ENCODE results near the gene GDNF. TPM values are rescaled to one million over a fixed set of nuclear protein-coding genes. Genes with fewer than 3 reads are reported as not detected.
"Not testable (repeated sequence)": the region's sequence is repeated elsewhere in the genome, so short reads cannot be mapped to it uniquely, and the experiment has no call there.

The GDNF gene
- total RNA-seq, 1 experiment from 2014 or later = 1.4 TPM

- DNase-seq (ENCODE audit: low read depth) = no peak
Measured at GRCh38 chr5:37816883-37817282, 23.0 kb downstream of the GDNF start.

DNA sequence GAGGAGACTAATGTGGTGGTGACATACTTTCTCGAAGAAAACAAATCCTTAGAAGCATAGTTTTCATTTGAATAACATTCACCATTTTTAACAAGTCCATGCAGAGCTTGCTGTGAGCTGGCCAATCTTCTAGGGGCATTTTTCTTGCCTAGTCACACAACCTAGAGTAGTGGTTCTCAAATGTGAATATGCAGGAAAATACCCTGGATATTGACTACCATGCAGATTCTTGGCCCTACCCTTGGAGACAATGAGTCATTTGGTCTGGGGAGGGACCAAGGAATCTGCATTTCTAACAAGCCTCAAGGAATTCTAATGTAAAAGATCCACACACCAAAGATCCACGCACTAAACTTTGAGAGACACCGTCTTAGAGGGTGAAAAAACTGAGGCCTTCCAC is 23.5 kb downstream of the GDNF start:
- no peak for DNase-seq (ENCODE audit: low read depth)

DNA sequence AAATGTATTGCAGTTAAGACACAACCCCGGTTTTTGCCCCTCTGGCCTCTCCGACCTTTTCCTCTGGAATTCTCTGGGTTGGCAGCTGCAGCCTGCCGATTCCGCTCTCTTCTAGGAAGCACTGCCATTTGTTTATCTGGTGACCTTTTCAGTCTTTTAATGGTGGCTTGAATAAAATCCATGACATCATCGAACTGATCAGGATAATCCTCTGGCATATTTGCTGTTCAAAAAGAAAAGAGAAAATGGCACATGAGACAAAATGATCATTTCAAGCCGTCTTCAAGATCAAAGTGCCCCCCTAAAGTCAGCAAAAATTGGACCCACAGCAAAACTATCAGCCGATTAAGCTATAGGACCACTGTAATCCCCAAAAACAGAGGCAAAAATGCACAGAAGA is 23.9 kb downstream of the GDNF start:
- no peak for DNase-seq (ENCODE audit: low read depth)

GRCh38 chr5:37814699-37815098 is 25.1 kb downstream of the GDNF start:
- peak; percentile 89 for DNase-seq (ENCODE audit: low read depth)

DNA sequence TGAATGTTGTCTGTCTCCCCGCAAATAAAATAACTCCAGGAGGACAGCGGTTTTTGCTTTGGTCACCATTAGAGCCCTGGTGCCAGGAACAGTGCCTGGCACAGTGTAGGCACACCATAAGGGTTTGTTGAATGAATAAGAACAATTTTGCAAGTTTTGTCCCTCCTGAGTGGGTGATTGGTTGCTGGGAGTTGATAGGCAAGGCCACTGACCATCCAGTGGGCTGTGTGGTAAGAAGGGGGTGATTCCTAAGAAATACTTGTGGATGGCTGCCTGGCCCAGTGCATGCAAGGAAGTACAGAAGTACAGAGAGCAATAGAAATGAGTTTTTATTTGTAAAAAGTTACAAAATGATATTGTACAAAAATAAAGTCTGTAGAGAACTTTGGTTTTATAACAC is 27.5 kb downstream of the GDNF start:
- DNase-seq (ENCODE audit: low read depth) = no peak

DNA sequence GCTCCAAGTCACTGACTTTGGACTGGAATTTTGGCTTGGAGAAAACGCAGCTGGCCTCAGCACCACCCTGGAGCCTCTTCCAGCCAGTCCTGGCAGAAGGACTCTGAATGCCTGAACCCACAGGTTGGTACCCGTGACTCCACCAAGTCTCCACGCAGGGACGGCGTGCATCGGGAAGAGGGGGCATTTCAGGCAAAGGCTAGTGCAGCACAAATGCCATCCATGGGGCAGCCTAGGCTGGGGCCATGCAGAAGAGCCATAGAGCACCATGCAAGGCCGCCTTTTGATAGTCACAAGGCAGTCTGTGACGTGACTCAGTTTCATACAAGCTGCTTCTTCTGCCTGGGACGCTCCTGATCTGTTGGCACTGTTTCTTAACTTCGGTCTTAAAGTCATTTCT is 28.0 kb downstream of the GDNF start:
- DNase-seq (ENCODE audit: low read depth) = no peak

GRCh38 chr5:37810311-37810710 is 29.5 kb downstream of the GDNF start:
- peak; percentile 36 for DNase-seq (ENCODE audit: low read depth)

GRCh38 chr5:37808945-37809344 is 30.9 kb downstream of the GDNF start:
- DNase-seq (ENCODE audit: low read depth) = no peak

DNA sequence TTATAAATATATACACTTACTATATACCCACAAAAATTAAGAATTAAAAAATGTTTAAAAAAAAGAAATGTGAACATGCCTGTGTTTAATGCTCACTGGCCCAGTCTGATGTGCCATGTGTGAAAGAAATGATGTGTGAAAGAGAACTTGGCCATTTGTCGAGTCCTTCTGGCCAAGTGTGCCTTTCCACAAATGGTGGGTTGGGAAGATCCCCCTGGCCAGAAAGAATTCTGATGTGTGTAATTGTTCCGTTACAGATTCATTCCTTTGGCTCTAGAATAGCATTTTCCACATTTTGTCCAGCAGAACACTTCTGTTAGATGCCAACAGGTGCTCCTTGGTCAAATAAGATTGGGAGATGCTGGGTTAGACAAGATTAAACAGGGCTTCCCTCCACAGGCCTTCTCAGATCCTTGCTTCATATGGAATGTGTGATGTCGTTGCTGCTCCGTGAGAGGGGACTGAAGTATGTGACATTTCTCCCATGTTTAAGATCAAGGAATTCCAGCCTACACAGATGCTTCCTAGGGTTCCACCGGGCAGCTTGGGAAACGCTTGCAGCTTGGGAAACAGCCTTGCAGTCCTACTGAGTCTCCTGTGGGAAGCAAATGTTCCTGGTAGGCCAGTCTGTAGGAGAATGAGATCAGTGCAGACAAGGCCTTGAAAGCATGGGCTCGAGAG is 32.1 kb downstream of the GDNF start:
- no peak for DNase-seq (ENCODE audit: low read depth)

DNA sequence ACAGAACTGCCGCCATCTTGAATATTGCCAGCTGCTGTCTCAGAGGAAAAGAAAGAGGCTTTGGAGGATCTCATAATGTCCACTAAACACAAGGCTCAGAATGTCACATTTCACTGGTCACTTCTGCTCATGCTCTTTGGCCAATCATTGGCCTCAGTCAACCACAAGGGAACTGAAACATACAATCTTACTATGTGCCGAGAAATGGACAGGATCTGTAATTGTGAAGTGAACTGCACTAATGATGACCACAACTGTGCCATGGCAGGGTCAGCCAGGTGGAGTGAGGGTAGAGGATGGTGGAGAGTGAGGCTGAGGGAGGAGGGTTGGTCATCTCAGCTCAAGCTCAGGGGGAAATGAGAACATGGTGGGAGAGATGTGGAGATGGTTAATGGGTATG is 32.8 kb downstream of the GDNF start:
- no peak for DNase-seq (ENCODE audit: low read depth)

- no peak for DNase-seq (ENCODE audit: low read depth)
Measured at GRCh38 chr5:37806476-37806875, 33.4 kb downstream of the GDNF start.

DNA sequence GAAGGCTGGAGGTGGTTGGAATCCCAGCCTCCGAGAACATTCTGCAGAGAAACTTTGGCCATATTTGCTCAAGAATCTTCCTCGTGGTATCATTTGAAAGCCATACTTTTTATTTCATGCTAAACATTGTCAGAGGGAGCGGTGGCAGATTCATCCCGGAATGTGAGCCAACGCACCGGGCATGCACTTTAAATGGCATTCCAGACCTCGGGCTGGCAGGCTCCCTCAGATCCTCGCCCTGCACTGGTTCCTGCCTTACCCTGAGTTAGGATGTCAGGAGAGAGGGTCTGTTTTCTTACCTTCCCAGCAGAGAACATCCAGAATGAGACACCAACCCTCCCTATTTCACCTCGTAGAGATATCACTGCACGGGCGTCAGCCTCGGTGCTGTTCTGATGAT is 33.8 kb downstream of the GDNF start:
- no peak for DNase-seq (ENCODE audit: low read depth)

DNA sequence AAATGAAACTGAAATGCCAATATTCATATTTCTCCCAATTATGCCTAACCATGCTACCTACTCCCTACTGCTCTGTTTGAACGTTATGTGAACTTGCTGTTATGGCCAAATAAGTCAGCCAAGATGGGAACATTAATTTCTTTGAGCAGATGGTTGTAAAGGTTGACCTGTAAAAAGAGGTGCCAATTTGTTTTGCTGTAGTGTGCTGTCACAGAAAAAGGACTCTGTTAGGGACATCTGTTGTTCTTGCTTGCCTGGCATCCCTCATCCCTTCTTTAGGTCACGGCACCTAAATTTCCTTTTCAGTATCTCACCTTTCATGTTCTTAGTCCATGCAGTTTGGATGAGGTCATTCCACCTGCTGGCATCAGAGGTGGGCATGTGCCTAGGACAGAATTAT is 35.4 kb downstream of the GDNF start:
- DNase-seq (ENCODE audit: low read depth) = no peak

- DNase-seq (ENCODE audit: low read depth) = no peak
Measured at GRCh38 chr5:37803487-37803886, 36.4 kb downstream of the GDNF start.

- DNase-seq (ENCODE audit: low read depth) = no peak
Measured at GRCh38 chr5:37801521-37801920, 38.3 kb downstream of the GDNF start.

DNA sequence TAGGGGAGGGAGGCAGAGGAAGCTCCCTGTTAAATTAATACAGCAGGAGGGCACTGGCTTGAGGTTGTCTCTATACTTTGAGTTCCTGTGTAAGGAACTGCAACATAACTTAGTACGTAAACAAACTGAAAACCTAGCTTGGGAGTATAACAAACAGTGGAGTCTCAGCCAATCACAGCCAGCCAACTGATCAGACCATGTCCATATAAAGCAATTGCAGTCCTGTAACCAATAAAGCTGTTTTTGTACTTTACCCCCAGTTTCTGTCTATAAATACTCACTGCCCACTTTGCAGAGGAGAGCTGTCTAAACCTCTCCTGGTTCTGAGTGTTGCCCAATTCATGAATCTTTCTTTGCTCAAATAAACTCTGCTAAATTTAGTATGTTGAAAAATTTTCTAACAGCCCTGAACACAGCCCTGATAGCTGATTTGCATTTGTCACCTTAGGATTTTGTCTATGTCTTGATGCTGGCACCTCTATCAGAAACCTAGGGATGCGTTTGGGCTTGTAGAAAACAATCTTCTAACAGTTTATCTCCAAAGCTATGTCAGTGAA is 39.9 kb downstream of the GDNF start:
- no peak for DNase-seq (ENCODE audit: low read depth)

DNA sequence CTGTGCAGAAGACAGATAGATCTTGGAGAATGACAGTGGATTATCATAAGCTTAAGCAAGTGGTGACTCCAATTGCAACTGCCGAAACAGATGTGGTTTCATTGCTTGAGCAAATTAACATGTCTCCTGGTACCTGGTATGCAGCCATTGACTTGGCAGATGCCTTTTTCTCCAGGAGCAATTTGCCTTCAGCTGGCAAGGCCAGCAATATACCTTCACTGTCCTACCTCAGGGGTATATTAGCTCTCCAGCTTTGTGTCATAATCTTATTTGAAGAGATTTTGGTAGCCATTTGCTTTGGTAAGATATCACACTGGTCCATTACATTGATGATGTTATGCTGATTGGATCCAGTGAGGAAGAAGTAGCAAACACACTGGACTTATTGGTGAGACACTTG is 43.4 kb downstream of the GDNF start:
- not testable (repeated sequence) for DNase-seq (ENCODE audit: low read depth)

- DNase-seq (ENCODE audit: low read depth) = not testable (repeated sequence)
Measured at GRCh38 chr5:37795292-37795691, 44.5 kb downstream of the GDNF start.

GRCh38 chr5:37792975-37793631 is 46.7 kb downstream of the GDNF start:
- DNase-seq (ENCODE audit: low read depth) = peak; percentile 84

- DNase-seq (ENCODE audit: low read depth) = no peak
Measured at GRCh38 chr5:37791321-37791720, 48.5 kb downstream of the GDNF start.

DNA sequence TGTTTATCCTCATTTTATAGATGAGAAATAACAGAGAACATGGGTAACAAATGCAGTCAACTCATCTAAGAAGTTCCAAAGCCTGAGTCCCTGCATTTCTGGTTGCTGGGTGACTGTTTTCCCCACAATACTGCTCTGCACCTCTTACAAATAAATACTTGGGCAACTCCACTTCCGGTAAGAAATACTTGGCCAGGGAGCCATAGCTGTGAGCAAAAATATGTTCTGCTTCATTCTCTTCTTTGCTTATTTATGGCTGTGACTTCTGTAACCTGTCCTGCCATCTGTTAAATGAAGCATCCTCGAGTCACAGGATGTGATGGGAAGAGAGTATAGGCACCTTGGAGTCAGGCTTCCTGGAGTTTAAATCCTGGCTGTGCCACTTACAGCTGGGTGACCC is 49.9 kb downstream of the GDNF start:
- DNase-seq (ENCODE audit: low read depth) = peak; percentile 52

GRCh38 chr5:37787742-37788141 is 52.1 kb downstream of the GDNF start:
- no peak for DNase-seq (ENCODE audit: low read depth)

Data from HT1080 (cell line).